Measurements from ENCODE around the gene NCOA3.

NCOA3 gene

DNA sequence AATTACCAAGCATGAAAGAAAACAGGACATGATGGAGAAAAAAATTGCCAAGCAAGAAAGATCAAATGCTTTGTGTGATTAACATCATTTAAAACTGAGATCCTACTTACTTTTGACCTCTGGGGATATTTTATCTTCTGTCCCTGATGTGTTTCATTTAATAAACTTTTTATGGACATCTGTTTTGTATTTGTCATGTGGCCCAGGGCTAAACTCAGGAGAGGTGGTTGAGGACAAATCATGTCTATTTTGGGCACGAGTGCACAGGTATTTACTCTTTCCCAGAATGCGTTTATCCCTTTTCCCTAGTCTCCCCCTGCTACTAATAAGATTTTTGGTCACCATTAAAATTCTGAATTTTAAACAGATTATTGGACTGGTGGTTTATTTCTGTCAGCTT, 128.2 kb downstream of the NCOA3 start:
- DNase-seq = no peak

DNA sequence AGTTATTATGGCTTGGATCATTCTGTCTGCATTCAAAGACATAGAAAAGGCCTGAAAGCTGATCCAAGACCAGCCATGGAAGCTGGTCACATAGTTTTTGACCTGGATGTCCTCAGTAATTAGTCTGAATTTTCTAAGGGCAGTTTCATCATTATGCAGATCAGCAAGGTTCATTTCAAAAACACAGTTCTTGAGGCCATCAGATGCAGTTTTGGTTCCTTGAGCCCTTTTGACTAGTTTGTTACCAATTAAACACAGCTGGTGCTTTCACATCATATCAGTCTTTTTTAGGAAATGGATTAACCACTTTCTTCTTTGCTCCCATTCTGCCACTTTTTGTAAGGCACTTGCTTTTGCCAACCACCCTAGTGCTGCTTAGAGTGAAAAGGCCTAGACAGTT, 129.4 kb downstream of the NCOA3 start:
- DNase-seq = no peak

DNA sequence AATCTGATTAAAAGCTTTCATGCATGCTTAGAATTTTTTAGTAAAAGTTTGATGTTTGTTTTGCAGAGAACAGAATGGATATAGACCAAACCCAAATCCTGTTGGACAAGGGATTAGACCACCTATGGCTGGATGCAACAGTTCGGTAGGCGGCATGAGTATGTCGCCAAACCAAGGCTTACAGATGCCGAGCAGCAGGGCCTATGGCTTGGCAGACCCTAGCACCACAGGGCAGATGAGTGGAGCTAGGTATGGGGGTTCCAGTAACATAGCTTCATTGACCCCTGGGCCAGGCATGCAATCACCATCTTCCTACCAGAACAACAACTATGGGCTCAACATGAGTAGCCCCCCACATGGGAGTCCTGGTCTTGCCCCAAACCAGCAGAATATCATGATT, 133.6 kb downstream of the NCOA3 start:
- no peak for DNase-seq

DNA sequence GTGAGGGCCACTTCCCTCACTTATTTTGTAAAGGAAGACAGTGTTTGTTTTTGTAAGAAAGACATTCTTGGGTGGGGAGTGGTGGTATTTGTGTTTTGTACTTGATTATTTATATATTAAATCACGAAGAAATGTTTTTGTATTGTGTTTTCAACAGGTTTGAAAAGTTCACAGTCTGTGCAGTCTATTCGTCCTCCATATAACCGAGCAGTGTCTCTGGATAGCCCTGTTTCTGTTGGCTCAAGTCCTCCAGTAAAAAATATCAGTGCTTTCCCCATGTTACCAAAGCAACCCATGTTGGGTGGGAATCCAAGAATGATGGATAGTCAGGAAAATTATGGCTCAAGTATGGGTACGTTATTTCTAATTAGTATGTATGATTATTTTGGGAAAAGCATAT, 137.2 kb downstream of the NCOA3 start:
- no peak for DNase-seq

DNA sequence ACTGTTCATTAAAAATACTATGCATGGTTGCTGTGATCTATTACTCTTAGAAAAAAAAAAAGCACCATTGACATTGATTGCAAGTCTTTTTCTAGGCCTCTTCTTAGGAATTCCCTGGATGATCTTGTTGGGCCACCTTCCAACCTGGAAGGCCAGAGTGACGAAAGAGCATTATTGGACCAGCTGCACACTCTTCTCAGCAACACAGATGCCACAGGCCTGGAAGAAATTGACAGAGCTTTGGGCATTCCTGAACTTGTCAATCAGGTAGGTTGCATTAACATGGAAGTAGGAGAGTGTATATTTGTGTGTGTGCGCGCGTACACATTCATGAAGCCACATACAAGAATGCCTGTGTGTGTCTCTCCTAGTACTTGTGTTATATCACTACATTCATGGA, 140.4 kb downstream of the NCOA3 start:
- DNase-seq = no peak

DNA sequence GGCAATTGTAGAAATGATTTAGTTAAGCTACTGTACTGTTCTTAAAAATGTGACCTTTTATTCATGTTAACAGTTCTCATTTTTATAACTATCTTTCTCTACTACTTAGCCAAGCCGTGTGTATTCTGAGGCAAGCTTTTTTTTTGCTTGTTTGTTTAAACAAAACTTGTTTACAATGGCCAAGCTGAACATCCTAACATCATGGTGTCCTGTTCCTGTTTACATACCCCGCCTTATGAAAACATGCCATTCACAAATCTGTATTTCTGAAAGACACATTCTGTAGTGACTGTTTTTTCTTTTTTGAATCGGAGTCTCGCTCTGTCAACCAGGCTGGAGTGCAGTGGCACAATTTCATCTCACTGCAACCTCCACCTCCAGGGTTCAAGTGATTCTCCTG, 140.9 kb downstream of the NCOA3 start:
- DNase-seq = no peak

DNA sequence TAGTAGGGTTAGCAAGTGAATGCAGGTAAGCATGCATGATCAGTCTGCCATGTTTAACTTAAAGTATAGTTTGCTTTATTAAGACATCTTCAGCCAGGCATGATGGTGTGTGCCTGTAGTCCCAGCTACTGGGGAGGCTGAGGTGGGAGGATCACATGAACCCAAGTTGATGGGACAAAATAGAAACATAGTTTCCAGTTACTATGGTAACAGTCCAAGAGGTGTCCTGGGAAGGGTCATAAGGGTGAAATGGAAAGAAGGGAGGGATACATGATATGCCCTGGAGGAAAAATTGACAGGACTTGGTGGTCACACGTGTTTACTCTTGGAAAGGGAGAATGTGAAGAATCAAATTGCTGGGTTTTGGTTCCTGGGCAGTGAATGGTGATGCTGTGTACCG, 143.9 kb downstream of the NCOA3 start:
- DNase-seq = no peak

DNA sequence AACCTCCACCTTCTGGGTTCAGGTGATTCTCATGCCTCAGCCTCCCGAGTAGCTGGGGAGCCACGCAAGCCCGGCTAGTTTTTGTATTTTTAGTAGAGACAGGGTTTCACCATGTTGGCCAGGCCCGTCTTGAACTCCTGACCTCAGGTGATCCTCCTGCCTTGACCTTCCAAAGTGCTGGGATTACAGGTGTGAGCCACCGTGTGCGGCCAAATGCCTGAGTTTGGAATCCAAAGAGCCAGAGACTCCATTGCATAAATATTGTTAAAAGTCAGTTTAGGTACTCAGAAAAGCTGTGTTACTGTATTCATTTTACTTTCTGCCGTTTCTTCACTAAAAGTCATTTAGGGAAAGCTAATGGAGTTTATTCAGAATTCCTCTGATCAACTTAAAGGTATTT, 146.3 kb downstream of the NCOA3 start:
- DNase-seq = no peak

DNA sequence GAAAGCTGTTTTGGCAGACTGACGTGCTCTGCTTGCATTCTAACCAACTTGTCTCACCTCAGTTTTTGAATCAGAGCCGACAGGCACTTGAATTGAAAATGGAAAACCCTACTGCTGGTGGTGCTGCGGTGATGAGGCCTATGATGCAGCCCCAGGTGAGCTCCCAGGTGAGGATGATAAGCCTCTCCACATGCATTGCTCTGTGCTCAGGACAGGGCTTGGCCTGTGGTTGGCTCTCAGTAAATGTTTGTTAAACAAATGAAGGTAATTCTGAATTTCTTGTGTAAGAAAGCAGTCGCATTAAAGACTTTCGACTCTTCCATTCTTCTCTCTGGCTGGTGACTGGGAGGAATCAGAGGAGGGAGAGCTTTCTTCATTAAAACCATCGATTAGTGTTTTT, 147.3 kb downstream of the NCOA3 start:
- no peak for DNase-seq

DNA sequence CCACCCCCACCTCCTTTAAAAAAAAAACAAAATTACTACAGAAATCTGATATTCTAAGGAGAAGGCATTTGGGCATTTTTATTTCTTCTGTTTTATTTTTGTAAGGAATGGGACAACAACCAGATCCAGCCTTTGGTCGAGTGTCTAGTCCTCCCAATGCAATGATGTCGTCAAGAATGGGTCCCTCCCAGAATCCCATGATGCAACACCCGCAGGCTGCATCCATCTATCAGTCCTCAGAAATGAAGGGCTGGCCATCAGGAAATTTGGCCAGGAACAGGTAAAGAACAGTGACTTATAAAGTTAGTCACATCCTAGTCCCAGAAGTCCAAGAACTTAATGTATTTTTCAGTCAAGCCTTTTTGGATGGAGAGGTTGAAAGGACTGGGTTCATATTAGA, 150.6 kb downstream of the NCOA3 start:
- DNase-seq = no peak

DNA sequence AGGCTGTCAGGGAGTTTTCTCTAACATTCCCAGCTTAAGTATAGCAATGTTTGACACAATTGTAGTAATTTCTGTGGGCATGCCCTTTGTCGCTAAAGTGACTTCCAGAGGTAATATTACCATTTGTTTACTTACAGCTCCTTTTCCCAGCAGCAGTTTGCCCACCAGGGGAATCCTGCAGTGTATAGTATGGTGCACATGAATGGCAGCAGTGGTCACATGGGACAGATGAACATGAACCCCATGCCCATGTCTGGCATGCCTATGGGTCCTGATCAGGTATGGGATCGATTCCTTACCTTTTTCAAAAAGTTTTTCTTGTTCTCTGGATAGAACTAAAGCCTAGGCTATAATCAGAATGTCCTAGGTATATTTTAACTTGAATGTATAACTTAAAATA, 151.1 kb downstream of the NCOA3 start:
- DNase-seq = no peak

DNA sequence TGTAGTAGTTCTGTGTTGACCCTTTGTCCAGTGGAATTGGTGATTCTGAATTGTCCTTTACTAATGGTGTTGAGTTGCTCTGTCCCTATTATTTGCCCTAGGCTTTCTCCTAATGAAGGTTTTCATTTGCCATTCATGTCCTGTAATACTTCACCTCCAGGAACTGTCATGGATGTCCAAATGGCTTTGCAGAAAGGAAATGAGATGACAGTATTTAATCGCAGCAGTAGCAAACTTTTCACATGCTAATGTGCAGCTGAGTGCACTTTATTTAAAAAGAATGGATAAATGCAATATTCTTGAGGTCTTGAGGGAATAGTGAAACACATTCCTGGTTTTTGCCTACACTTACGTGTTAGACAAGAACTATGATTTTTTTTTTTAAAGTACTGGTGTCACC, 152.2 kb downstream of the NCOA3 start:
- DNase-seq = no peak

DNA sequence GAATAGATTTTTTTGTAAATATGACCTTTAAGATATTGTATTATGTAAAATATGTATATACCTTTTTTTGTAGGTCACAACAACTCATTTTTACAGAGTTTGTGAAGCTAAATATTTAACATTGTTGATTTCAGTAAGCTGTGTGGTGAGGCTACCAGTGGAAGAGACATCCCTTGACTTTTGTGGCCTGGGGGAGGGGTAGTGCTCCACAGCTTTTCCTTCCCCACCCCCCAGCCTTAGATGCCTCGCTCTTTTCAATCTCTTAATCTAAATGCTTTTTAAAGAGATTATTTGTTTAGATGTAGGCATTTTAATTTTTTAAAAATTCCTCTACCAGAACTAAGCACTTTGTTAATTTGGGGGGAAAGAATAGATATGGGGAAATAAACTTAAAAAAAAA, 152.7 kb downstream of the NCOA3 start:
- DNase-seq = no peak

DNA sequence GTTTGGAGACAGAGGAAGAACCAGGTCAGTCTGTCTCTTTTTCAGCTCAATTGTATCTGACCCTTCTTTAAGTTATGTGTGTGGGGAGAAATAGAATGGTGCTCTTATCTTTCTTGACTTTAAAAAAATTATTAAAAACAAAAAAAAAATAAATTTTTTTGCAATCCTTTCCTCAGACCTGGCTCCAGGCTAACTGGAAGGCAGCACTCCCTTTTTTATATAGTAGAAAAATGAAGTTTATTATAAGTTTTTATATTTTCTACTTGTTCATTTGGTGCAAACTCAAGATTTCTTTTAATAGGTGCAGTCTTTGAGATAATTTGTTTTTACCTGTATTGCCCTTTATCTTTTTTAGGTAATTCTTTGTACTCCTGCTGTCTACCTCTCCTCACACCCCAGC, 153.9 kb downstream of the NCOA3 start:
- DNase-seq = no peak

DNA sequence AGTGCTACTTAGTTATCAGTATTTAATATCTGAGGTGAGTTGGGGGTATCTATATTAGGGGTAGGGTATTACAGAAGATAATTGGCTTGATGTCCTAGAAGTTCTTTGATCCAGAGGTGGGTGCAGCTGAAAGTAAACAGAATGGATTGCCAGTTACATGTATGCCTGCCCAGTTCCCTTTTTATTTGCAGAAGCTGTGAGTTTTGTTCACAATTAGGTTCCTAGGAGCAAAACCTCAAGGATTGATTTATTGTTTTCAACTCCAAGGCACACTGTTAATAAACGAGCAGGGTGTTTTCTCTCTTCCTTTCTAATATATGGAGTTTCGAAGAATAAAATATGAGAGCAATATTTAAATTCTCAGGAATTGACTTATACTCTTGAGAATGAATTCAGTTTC, 154.6 kb downstream of the NCOA3 start:
- no peak for DNase-seq

DNA sequence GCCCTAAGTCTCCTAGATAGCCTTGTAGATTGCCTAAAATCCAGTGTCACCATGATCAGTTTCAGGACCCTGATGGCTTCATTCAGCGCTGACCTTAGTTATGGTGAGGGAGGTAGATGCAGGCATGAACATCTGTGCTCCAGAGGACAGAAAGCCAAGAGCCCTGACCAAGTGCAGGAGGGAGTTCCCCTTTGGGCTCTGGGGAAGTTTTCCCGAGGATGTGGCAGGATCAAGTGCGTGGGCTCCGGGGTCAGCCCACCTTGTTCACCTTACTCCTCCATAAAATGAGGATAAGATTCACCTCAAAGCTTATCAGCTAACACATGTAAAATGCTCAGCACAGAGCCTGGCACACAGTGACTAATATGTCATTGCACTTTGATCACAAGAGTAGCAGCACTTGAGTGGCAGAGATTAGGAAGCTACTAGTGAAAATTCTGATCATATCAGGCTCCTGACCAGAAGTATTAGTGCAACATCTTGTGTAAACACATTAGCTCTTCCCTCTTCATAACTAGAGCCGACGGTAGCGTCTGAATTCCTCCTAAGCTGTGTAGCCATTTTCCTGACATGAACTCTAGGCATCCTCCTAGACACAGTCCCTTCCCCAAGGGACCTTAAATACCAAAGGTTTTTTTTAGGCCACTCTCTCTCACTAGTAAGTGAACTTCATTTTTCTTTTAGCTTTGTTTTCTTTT, 158.4 kb downstream of the NCOA3 start:
- no peak for DNase-seq

DNA sequence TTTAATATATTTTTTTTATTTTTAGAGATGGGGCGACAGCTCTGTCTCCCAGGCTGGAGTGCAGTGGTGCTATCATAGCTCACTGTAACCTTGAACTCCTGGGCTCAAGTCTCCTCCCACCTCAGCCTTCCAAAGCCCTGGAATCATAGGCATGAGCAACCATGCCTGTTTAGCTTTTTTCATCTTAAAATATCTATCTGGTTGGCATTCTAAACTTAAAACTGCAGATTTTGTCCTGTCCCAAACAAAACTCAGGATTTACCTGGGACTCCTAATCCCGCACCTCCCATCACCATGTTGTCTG, 158.9 kb downstream of the NCOA3 start:
- DNase-seq = no peak

DNA sequence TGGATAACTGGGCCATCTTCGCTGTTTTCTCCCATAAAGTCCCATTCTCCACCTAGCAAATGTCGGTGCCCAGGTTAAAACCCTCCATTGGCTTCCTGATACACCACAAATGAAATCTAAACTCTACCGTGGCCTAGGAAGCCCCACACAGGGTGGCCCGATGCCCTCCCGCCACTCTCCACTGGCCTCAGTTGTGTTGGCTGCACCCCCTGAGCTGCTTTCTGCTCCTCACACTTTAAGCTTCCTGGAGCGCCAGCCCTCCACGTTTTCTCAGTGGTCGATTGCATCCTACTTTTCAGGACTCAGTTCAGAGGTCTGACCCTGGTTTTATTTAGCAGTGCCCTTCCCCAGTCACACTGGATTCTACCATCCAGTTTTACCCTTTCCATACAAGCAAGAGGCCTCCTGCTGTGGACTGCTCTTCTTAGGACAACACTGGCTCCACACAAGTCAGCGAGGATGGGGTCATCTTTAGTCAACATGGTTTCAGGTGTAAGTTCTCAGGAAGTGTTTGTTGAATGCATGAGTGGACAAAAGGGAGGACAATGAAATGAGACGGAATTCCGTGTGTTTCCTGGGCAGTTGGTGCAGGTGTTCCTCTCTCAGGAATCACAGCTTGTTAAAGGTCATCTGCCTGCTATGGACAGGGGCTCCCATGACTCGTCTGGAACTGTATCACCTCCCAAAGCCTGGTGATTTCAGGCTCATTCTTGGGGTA, 159.5 kb downstream of the NCOA3 start:
- no peak for DNase-seq

DNA sequence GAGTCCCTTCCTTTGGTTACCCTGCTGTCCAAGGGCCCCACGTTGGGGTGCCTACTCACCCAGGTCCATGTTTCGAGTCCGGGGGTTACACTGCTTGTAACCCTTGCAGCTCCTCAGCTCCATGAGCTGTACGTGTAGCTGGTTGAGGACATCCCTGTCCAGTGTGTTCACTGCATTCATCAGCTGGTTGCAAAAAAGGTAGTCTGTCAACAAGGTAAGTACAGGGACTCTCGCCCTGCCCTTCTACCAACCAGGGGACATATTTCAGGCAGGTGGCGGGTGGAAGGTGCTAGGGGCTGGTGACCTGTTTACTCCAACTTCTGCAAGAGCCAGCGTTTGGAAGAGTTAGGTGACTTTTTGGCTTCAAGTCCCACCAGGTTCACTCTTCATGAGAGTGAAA, 160.0 kb downstream of the NCOA3 start:
- DNase-seq = no peak

DNA sequence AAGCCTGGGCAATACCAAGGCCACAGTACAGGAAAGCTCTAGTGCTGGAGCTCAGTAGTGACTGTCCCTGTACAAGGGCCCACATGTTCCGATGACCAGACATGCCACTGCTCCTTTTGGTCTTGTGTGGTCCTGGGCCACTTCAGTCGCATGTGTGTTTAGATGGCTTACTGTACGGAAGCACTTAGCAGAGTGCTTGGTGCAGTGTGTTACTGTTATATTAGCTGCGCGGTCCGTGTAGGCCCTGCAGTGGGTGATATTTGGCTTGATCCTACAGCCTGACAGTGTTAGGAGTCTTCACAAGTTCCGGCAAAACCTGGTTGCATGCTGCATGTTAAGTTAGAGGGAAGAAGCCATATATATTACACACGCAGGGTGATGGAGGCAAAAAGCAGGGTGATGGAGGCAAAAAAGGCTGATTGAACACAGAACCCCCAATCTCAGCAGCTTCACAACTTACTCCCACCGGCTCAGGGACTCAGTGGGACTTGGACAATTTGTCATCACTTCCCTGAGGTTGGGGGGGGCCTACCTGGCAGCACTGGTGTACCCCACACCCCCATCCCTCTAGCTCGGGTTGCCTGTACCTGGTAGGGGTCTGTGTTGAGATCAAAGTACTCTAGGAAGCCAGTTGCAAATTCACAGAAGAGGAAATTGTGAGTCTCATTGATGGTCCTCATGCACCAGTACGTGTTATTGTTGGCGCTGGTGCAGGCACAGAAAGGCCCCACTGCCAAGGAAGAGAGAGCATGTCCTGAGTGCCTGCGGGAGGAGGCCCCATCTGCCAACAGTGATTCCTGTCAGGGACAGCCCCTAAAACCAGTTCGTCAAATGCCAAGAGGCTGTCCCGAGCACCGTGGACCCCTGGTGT, 161.0 kb downstream of the NCOA3 start:
- no peak for DNase-seq

DNA sequence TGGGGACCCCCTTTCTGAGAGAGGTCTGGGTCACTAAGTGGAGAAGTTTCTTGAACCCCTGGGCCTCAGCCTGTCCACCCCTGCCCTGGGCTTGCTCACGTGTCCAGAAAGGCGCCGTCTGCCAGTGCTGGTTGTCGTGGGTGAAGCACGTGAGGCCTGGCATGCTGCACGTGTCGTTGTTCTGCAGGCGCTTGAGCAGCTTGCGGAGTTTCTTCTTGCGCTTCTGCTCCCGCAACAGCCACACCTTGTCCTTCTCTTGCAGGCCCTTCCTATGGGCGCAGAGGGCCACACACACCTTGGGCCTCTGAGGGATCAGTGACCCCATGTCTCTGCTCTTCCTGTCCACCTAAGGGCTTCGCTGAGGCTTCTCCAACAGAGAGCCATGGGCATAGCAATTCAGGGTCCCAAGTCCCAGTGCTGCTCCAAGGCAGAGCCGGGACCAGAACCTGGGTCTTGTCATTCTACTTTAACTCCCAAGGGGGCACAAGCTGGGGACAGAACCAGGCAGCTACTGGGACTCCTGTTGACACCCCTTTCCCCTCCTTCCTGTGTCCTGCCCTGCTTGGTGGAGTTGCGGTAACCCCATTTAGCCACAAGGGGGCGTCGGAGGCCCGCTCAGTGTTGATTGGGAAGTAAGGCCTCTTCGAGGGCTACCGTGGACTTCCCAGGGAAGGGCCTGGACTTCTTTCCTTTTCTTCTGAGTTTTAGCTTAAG, 161.8 kb downstream of the NCOA3 start:
- peak in 51 of 56 donors; percentile 10 to 85 (median 53) for DNase-seq

DNA sequence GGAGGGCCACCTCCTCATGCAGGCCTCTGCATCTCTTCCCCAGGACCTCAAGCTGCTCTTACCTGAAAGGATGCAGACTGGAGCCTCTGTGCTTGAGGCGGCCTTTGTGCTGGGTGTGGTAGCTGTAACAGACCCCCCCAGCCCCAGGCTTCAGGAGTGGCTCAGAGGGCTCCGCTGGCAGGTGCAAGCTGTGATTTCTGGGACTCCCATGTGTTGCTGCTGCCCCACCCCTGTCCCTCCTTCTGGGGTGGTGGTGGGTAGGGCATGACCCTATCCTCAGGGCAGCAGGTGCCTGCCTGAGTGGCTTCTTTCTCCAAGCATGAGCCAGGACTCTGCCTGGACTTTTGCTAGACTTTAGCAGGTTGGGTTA, 162.4 kb downstream of the NCOA3 start:
- peak in 1 of 56 donors; percentile 23 for DNase-seq

Measured in nucleus accumbens (tissue), 56 donors.